Esophagus squamous epithelium (tissue), 5 donors: ENCODE data around the gene MYO1B. TPM values are rescaled to one million over a fixed set of nuclear protein-coding genes. Genes with fewer than 3 reads are reported as not detected.

Source experiments
- DNase-seq: peaks from one replicate; lab custom pipeline; 2025; lab: John Stamatoyannopoulos, UW
- H3K27ac ChIP-seq, 4 donors: fragments of 200-600 bp; sonication (generic); one replicate each; pipeline ENCODE4 v1.5.1; 2016 to 2019; ENCODE audit warnings: mild to moderate bottlenecking in 1 of 4
- H3K27me3 ChIP-seq, 4 donors: fragments of 200-600 bp; sonication (generic); 1 replicate in 3 of 4; 2 replicates in 1 of 4; pipeline versions ENCODE4 v1.5.1 to v1.6.0; 2017 to 2021; ENCODE audit warnings: antibody characterized with exemption in 1 of 4
- H3K36me3 ChIP-seq, 3 donors: fragments of 200-600 bp; sonication (generic); one replicate each; pipeline ENCODE4 v1.5.1; 2016 to 2019
- H3K4me1 ChIP-seq, 3 donors: fragments of 200-600 bp; sonication (generic); one replicate each; pipeline ENCODE4 v1.5.1; 2017 to 2019
- H3K4me3 ChIP-seq, 4 donors: fragments of 200-600 bp; sonication (generic); 1 replicate in 3 of 4; 2 replicates in 1 of 4; pipeline ENCODE4 v1.5.1; 2016 to 2019; ENCODE audit warnings: mild to moderate bottlenecking in 2 of 4, moderate library complexity in 1 of 4
- H3K9me3 ChIP-seq, 3 donors: fragments of 200-600 bp; sonication (generic); one replicate each; pipeline ENCODE4 v1.5.1; 2016 to 2019
- POLR2A ChIP-seq, 4 donors: fragments of 450-650 bp; IDR thresholded peaks; one replicate each; pipeline ENCODE4 v1.6.1; 2017; ENCODE audit warnings: antibody characterized with exemption in 4 of 4, mild to moderate bottlenecking in 4 of 4, moderate library complexity in 3 of 4
- WGBS, 2 donors: methylation state at CpG; one replicate each; pipeline ENCODE4 v1.1.5; 2018; 5-methylcytosine and 5-hydroxymethylcytosine counted together
- intact Hi-C: fragments of 100-400 bp; cut with DNase I; formaldehyde crosslinking; loops from one replicate; pipeline ENCODE4 v1.15.0; 2022
- total RNA-seq, 4 donors: library from RNA; depleted of rRNA; stranded (reverse); fragments of >200 nt; gene quantifications; one replicate each; pipeline ENCODE4 v1.1.0, GENCODE V29; 2016
- TF ChIP-seq, protein P1 (sequence below), 6 experiments: fragments of 450-650 bp in 4 of 6; fragments of 200-600 bp in 2 of 6; sonication (generic) in 2 of 6; IDR thresholded peaks; one replicate each; pipeline ENCODE4 v1.5.1; 2016 to 2019; ENCODE audit warnings: antibody characterized with exemption in 6 of 6, mild to moderate bottlenecking in 4 of 6, moderate library complexity in 4 of 6
- donor health status: DM: yes; HTN: yes; CAD: no.

The MYO1B gene
- total RNA-seq, 4 donors from 2014 or later: 24.6 to 152 (median 37.5) TPM

DNA sequence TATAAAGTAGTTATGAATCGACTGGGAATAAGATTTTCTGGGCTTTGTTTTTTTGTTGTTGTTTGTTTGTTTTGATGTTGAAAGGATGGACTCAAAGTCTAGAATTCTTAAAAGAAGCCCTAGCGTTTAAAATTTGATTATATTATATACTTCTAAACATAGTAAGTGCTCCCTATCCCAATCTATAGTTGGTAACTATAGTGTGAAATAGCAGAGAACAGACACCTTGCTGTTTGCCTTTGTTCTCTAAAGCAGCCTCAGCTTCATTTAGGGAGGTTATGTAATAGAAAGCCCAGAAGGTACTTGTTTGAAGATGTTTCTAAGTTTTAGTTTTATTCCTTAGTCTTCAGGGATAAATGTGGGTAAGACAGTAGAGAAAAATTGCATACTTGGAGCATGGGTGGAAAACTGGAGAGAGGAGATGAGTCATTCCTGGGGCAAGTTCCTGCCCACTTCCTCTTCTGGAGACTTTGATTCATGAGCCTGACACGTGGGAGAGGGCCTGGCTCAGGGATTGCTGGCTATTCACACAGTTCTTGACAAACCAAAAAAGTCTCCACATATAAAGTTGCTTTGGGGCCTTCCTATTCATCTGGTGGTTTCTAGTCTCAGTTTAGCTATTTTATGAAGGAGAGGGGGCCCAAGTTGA, 131.9 kb downstream of the MYO1B start:
- Histone ChIP-seq H3K27ac (peak overlapping the region in 2 of 4 donors; percentile 34 to 41), H3K4me1 (peaks cover 0 to 18% (median 16%) of the 10 kb centered on the region in 3 donors), H3K36me3 (no peaks in the 10 kb centered on the region), H3K9me3 (no peaks in the 10 kb centered on the region), H3K4me3 (no peak overlapping the region), H3K27me3 (no peaks in the 10 kb centered on the region)
- WGBS, 2 donors: 34 to 37% methylated on average over 3 of the region's 3 CpGs
- intact Hi-C loops: no loop called here
- no peak for DNase-seq
- no peak for TF ChIP-seq POLR2A (IDR thresholded peaks at IDR 0.05)
- TF ChIP-seq, protein P1, sequence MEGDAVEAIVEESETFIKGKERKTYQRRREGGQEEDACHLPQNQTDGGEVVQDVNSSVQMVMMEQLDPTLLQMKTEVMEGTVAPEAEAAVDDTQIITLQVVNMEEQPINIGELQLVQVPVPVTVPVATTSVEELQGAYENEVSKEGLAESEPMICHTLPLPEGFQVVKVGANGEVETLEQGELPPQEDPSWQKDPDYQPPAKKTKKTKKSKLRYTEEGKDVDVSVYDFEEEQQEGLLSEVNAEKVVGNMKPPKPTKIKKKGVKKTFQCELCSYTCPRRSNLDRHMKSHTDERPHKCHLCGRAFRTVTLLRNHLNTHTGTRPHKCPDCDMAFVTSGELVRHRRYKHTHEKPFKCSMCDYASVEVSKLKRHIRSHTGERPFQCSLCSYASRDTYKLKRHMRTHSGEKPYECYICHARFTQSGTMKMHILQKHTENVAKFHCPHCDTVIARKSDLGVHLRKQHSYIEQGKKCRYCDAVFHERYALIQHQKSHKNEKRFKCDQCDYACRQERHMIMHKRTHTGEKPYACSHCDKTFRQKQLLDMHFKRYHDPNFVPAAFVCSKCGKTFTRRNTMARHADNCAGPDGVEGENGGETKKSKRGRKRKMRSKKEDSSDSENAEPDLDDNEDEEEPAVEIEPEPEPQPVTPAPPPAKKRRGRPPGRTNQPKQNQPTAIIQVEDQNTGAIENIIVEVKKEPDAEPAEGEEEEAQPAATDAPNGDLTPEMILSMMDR (IDR thresholded peaks at IDR 0.05): no peak

DNA sequence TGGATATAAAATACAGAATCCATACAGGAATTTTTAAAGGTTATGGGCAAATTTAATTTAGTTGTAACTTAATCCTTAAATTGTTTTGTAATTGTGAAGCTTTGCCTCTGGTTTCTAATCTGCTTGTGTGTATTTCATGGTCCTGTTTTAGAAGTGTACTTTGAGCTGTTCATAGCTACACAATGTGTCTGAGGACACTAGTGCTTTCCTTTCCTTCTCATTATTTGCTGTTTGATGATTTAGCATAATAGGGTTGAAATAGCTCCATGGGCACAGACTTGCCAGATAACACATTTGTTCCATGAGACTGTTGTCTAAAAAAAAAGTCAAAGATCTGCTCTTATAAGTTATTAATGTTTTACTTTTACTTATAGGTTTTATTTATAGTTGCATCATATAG, 134.2 kb downstream of the MYO1B start:
- TF ChIP-seq POLR2A (IDR thresholded peaks at IDR 0.05): no peak
- TF ChIP-seq, protein P1 (IDR thresholded peaks at IDR 0.05): no peak
- Histone ChIP-seq H3K36me3 (no peaks in the 10 kb centered on the region), H3K27ac (no peak overlapping the region), H3K27me3 (no peaks in the 10 kb centered on the region), H3K4me1 (peaks cover 0 to 35% (median 16%) of the 10 kb centered on the region in 3 donors), H3K9me3 (no peaks in the 10 kb centered on the region), H3K4me3 (no peak overlapping the region)
- no peak for DNase-seq
- intact Hi-C loops: no loop called here

- DNase-seq: no peak
- WGBS, 2 donors: 33 to 65% methylated on average over 1 of the region's 1 CpG
- Histone ChIP-seq H3K27ac (no peak overlapping the region), H3K4me3 (no peak overlapping the region), H3K4me1 (peaks cover 0 to 29% (median 2%) of the 10 kb centered on the region in 3 donors), H3K36me3 (peaks cover 0 to 6% (median 0%) of the 10 kb centered on the region in 3 donors), H3K27me3 (no peaks in the 10 kb centered on the region), H3K9me3 (no peaks in the 10 kb centered on the region)
- TF ChIP-seq, protein P1 (IDR thresholded peaks at IDR 0.05): no peak
- no peak for TF ChIP-seq POLR2A (IDR thresholded peaks at IDR 0.05)
- intact Hi-C loops: no loop called here
Observed at GRCh38 chr2:191382801-191383200, 137.6 kb downstream of the MYO1B start.

DNA sequence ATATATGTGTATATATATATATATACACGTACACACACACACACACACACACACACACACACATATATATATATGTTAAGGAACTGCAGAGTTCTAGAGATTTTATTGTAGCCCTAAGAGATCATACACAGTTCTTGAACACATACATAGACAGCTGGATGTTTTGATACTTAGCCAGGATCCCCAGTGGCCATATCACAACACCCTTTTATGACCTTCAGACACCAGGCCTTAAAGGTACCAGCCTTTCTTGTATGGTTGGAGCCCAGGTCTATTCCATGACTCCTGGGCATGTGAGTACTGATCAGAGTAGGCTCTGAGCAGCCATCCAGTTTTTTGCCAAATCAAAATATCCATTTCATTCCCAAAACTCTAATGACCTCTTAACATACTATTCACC, 138.3 kb downstream of the MYO1B start:
- no peak for TF ChIP-seq POLR2A (IDR thresholded peaks at IDR 0.05)
- TF ChIP-seq, protein P1 (IDR thresholded peaks at IDR 0.05): no peak
- WGBS, 2 donors: 17 to 20% methylated on average over 1 of the region's 1 CpG

GRCh38 chr2:191384829-191385228, 139.6 kb downstream of the MYO1B start:
- intact Hi-C loops: no loop called here
- Histone ChIP-seq H3K36me3 (peaks cover 0 to 12% (median 0%) of the 10 kb centered on the region in 3 donors), H3K27ac (peak overlapping the region in 2 of 4 donors; percentile 2 to 18), H3K4me1 (peaks cover 0 to 25% (median 0%) of the 10 kb centered on the region in 3 donors), H3K27me3 (no peaks in the 10 kb centered on the region), H3K9me3 (no peaks in the 10 kb centered on the region), H3K4me3 (no peak overlapping the region)
- TF ChIP-seq POLR2A (IDR thresholded peaks at IDR 0.05): no peak
- TF ChIP-seq, protein P1 (IDR thresholded peaks at IDR 0.05): no peak
- no peak for DNase-seq
- 80 to 86% methylated on average over 2 of the region's 2 CpGs for WGBS, 2 donors

More for the DNA sequence above, 138.3 kb downstream of the MYO1B start:
- DNase-seq: no peak
- peak overlapping the region in 1 of 4 donors; percentile 2 for H3K27ac ChIP-seq
- intact Hi-C loops: no loop called here
- no peaks in the 10 kb centered on the region for H3K27me3 ChIP-seq
- no peaks in the 10 kb centered on the region for H3K9me3 ChIP-seq
- no peak overlapping the region for H3K4me3 ChIP-seq
- peaks cover 0 to 25% (median 0%) of the 10 kb centered on the region in 3 donors for H3K4me1 ChIP-seq
- peaks cover 0 to 6% (median 0%) of the 10 kb centered on the region in 3 donors for H3K36me3 ChIP-seq
